NCI-H345 treated with DMSO at 0.1 percent for 48 hours (cell line): Measurements from ENCODE around the gene LRIG3.
"Not testable (repeated sequence)": the region's sequence is repeated elsewhere in the genome, so short reads cannot be mapped to it uniquely, and the experiment has no call there.

ENCODE experiments used
- DNase-seq: peaks from one replicate; lab custom pipeline; 2025; ENCODE audit not compliant: unreplicated experiment; lab: John Stamatoyannopoulos, UW

LRIG3 gene

GRCh38 chr12:58920102-58920960, at the start of gene LRIG3:
Gene LRIG3, minus strand, starts transcription at chr12:58920504. Its CDS starts 269 bp downstream, at chr12:58920235.
- DNase-seq, result peak; percentile 85

GRCh38 chr12:58969237-58969636, 48.9 kb upstream of the LRIG3 start:
- no peak for DNase-seq

GRCh38 chr12:58967561-58967960, 47.3 kb upstream of the LRIG3 start:
- peak; percentile 34 for DNase-seq

GRCh38 chr12:58966939-58967338, 46.6 kb upstream of the LRIG3 start:
- DNase-seq, result no peak

- DNase-seq, result no peak
Observed at GRCh38 chr12:58965568-58965967, 45.3 kb upstream of the LRIG3 start.

- no peak for DNase-seq
Observed at GRCh38 chr12:58963844-58964243, 43.5 kb upstream of the LRIG3 start.

- DNase-seq, result no peak
Observed at GRCh38 chr12:58961906-58962305, 41.6 kb upstream of the LRIG3 start.

GRCh38 chr12:58961166-58961565, 40.9 kb upstream of the LRIG3 start:
- DNase-seq, result no peak

- no peak for DNase-seq
Observed at GRCh38 chr12:58959639-58960300, 39.5 kb upstream of the LRIG3 start.

- DNase-seq, result no peak
Observed at GRCh38 chr12:58957298-58957697, 37.0 kb upstream of the LRIG3 start.

GRCh38 chr12:58955849-58956248, 35.5 kb upstream of the LRIG3 start:
- DNase-seq, result no peak

GRCh38 chr12:58954002-58954401, 33.7 kb upstream of the LRIG3 start:
- DNase-seq, result no peak

- DNase-seq, result no peak
Observed at GRCh38 chr12:58950739-58951100, 30.4 kb upstream of the LRIG3 start.

GRCh38 chr12:58949954-58950738, 29.8 kb upstream of the LRIG3 start:
- DNase-seq, result not testable (repeated sequence)

- DNase-seq, result no peak
Observed at GRCh38 chr12:58943079-58943478, 22.8 kb upstream of the LRIG3 start.

- no peak for DNase-seq
Observed at GRCh38 chr12:58942345-58942744, 22.0 kb upstream of the LRIG3 start.

- no peak for DNase-seq
Observed at GRCh38 chr12:58939399-58940100, 19.2 kb upstream of the LRIG3 start.

- DNase-seq, result no peak
Observed at GRCh38 chr12:58938440-58938839, 18.1 kb upstream of the LRIG3 start.

GRCh38 chr12:58934528-58934927, 14.2 kb upstream of the LRIG3 start:
- no peak for DNase-seq

- no peak for DNase-seq
Observed at GRCh38 chr12:58932806-58933681, 12.7 kb upstream of the LRIG3 start.
